H1 (cell line): ENCODE measurements around the gene TTL. TPM values are rescaled to one million over a fixed set of nuclear protein-coding genes. Genes with fewer than 3 reads are reported as not detected.
"Not testable (repeated sequence)": the region's sequence is repeated elsewhere in the genome, so short reads cannot be mapped to it uniquely, and the experiment has no call there.

Experiments
- CTCF ChIA-PET: fragments of 300-600 bp; sonication (Branson Sonifier 250); formaldehyde crosslinking; loops from one replicate; lab custom pipeline; 2021; ENCODE audit not compliant: partially characterized antibody; lab: Charles Lee
- POLR2A ChIA-PET: fragments of 300-600 bp; sonication (Branson Sonifier 250); formaldehyde crosslinking; loops from one replicate; lab custom pipeline; 2021; ENCODE audit warnings: inconsistent platforms; ENCODE audit not compliant: partially characterized antibody; lab: Charles Lee
- DNase-seq, 2 experiments: peaks; one replicate each; pipeline versions ENCODE4 v3.0.0 to v3.0.0-alpha.2; 2010 to 2022; ENCODE audit warnings: low spot score in 2 of 2, low read depth in 1 of 2, mixed read lengths in 1 of 2
- FAIRE-seq: peaks from 2 replicates; lab custom pipeline; 2011; peaks lifted over from hg19 to GRCh38; lab: Jason Lieb, UNC
- H2AFZ ChIP-seq: 2 replicates; pipeline ENCODE4 v1.8.1; 2012; ENCODE audit warnings: low read length, inconsistent platforms
- H2AK5ac ChIP-seq: 2 replicates; pipeline ENCODE4 v1.6.1; 2013; ENCODE audit warnings: low read depth, low read length
- H2BK120ac ChIP-seq: replicated peaks from 2 replicates; pipeline ENCODE3; 2013; ENCODE audit warnings: low read depth, low read length, inconsistent platforms
- H2BK12ac ChIP-seq: 2 replicates; pipeline ENCODE4 v1.6.1; 2013; ENCODE audit warnings: low read depth, low read length
- H2BK15ac ChIP-seq: 2 replicates; pipeline ENCODE4 v1.6.1; 2013; ENCODE audit warnings: low read length
- H2BK20ac ChIP-seq: 2 replicates; pipeline ENCODE4 v1.6.1; 2013; ENCODE audit warnings: low read length
- H2BK5ac ChIP-seq: 2 replicates; pipeline ENCODE4 v1.6.1; 2013; ENCODE audit warnings: low read depth, low read length
- H3K14ac ChIP-seq: 2 replicates; pipeline ENCODE4 v1.6.1; 2013; ENCODE audit warnings: inconsistent platforms; ENCODE audit not compliant: insufficient read length
- H3K18ac ChIP-seq: 2 replicates; pipeline ENCODE4 v1.6.1; 2013; ENCODE audit warnings: low read length; ENCODE audit errors: extremely low read depth
- H3K23ac ChIP-seq: 2 replicates; pipeline ENCODE4 v1.6.1; 2013; ENCODE audit warnings: inconsistent platforms; ENCODE audit not compliant: insufficient read length
- H3K23me2 ChIP-seq: 2 replicates; pipeline ENCODE4 v1.6.1; 2013; ENCODE audit warnings: low read depth, low read length
- H3K27ac ChIP-seq: 2 replicates; pipeline ENCODE4 v1.6.1; 2011; ENCODE audit warnings: low read depth, low read length, inconsistent platforms
- H3K27me3 ChIP-seq, 4 experiments: replicated peaks in 1 of 4; 1 replicate in 1 of 4; 2 replicates in 3 of 4; pipeline versions ENCODE4 v1.6.1 to v1.8.1; 2011 to 2013; ENCODE audit warnings: low read length in 3 of 4, mild to moderate bottlenecking in 3 of 4, inconsistent platforms in 2 of 4, mixed read lengths in 2 of 4, moderate library complexity in 1 of 4; ENCODE audit not compliant: control insufficient read depth in 3 of 4, insufficient read depth in 3 of 4; ENCODE audit errors: extremely low read depth in 1 of 4
- H3K36me3 ChIP-seq, 4 experiments: 2 replicates each; pipeline versions ENCODE4 v1.6.1 to v1.8.1; 2011 to 2013; ENCODE audit warnings: mild to moderate bottlenecking in 4 of 4, low read length in 3 of 4, moderate library complexity in 2 of 4, control low read depth in 1 of 4, inconsistent platforms in 1 of 4; ENCODE audit not compliant: insufficient read depth in 4 of 4, control insufficient read depth in 2 of 4
- H3K4ac ChIP-seq: replicated peaks from 2 replicates; pipeline ENCODE3; 2013; ENCODE audit warnings: low read length, low read depth, mixed read lengths, inconsistent platforms; ENCODE audit not compliant: insufficient read length
- H3K4me1 ChIP-seq, 4 experiments: replicated peaks in 1 of 4; 1 replicate in 1 of 4; 2 replicates in 3 of 4; pipeline versions ENCODE4 v1.6.1 to v1.8.1; 2011 to 2013; ENCODE audit warnings: low read length in 3 of 4, inconsistent platforms in 2 of 4, mixed read lengths in 1 of 4; ENCODE audit not compliant: insufficient read depth in 4 of 4, control insufficient read depth in 3 of 4
- H3K4me2 ChIP-seq, 2 experiments: 2 replicates each; pipeline versions ENCODE4 v1.6.1 to v1.8.1; 2011 to 2013; ENCODE audit warnings: low read depth in 2 of 2, low read length in 2 of 2, control low read depth in 1 of 2, inconsistent platforms in 1 of 2, mild to moderate bottlenecking in 1 of 2; ENCODE audit not compliant: insufficient read depth in 1 of 2
- H3K4me3 ChIP-seq, 4 experiments: fragments of 200-600, 300-600 bp in 1 of 4; sonication (generic), shearing (Covaris generic), sonication (Bioruptor Twin) in 1 of 4; 2 replicates each; pipeline versions ENCODE4 v1.5.1 to v1.8.1; 2011 to 2016; ENCODE audit warnings: low read length in 4 of 4, low read depth in 3 of 4, control low read depth in 2 of 4, inconsistent platforms in 2 of 4, mild to moderate bottlenecking in 2 of 4, mixed read lengths in 1 of 4, moderate library complexity in 1 of 4; ENCODE audit not compliant: insufficient read depth in 2 of 4; ENCODE audit errors: extremely low read depth in 1 of 4
- H3K56ac ChIP-seq: replicated peaks from 2 replicates; pipeline ENCODE3; 2013; ENCODE audit warnings: low read depth, mild to moderate bottlenecking, mixed read lengths, low read length, inconsistent platforms; ENCODE audit not compliant: insufficient read length
- H3K79me1 ChIP-seq: 2 replicates; pipeline ENCODE4 v1.6.1; 2013; ENCODE audit warnings: low read depth, low read length, control low read depth
- H3K79me2 ChIP-seq, 2 experiments: 2 replicates each; pipeline versions ENCODE4 v1.6.1 to v1.8.1; 2012 to 2013; ENCODE audit warnings: low read length in 2 of 2, mild to moderate bottlenecking in 2 of 2, inconsistent platforms in 1 of 2; ENCODE audit not compliant: insufficient read depth in 2 of 2, control insufficient read depth in 1 of 2
- H3K9ac ChIP-seq, 4 experiments: replicated peaks in 1 of 4; 1 replicate in 1 of 4; 2 replicates in 3 of 4; pipeline versions ENCODE4 v1.6.1 to v1.8.1; 2011 to 2013; ENCODE audit warnings: low read depth in 3 of 4, low read length in 3 of 4, control low read depth in 2 of 4, mild to moderate bottlenecking in 2 of 4, moderate library complexity in 2 of 4, inconsistent platforms in 1 of 4; ENCODE audit errors: extremely low read depth in 1 of 4
- H3K9me3 ChIP-seq, 2 experiments: 2 replicates each; pipeline versions ENCODE4 v1.6.1 to v1.8.1; 2012 to 2013; ENCODE audit warnings: mild to moderate bottlenecking in 2 of 2, moderate library complexity in 2 of 2, control low read depth in 1 of 2, inconsistent platforms in 1 of 2, low read depth in 1 of 2, low read length in 1 of 2, mixed read lengths in 1 of 2; ENCODE audit not compliant: insufficient read depth in 2 of 2
- H4K20me1 ChIP-seq, 2 experiments: replicated peaks in 1 of 2; 2 replicates each; pipeline versions ENCODE3 to v1.8.1; 2011 to 2013; ENCODE audit warnings: inconsistent platforms in 2 of 2, low read length in 2 of 2, mild to moderate bottlenecking in 1 of 2; ENCODE audit not compliant: insufficient read depth in 2 of 2, control insufficient read depth in 1 of 2
- H4K5ac ChIP-seq: 2 replicates; pipeline ENCODE4 v1.6.1; 2013; ENCODE audit warnings: low read length, low read depth, mixed read lengths, inconsistent platforms; ENCODE audit not compliant: insufficient read length
- H4K8ac ChIP-seq: 2 replicates; pipeline ENCODE4 v1.8.0; 2013; ENCODE audit warnings: mild to moderate bottlenecking, moderate library complexity, low read length, inconsistent platforms; ENCODE audit not compliant: insufficient read depth; ENCODE audit errors: extremely low read depth
- H4K91ac ChIP-seq: replicated peaks from 2 replicates; pipeline ENCODE3; 2013; ENCODE audit warnings: low read length, mixed read lengths, inconsistent platforms; ENCODE audit not compliant: insufficient read length
- CTCF ChIP-seq, 3 experiments: IDR thresholded peaks; 1 replicate in 2 of 3; 2 replicates in 1 of 3; pipeline versions ENCODE4 v1.5.1 to v1.6.1; 2011; ENCODE audit warnings: low read length in 3 of 3, mild to moderate bottlenecking in 3 of 3, inconsistent platforms in 2 of 3, low read depth in 1 of 3, moderate library complexity in 1 of 3; ENCODE audit not compliant: insufficient read depth in 1 of 3; ENCODE audit errors: control extremely low read depth in 1 of 3
- RAD21 ChIP-seq, 2 experiments: IDR thresholded peaks in 1 of 2; conservative IDR thresholded peaks in 1 of 2; 2 replicates each; pipeline ENCODE4 v1.6.1; 2011; ENCODE audit warnings: low read depth in 2 of 2, low read length in 2 of 2, improper control_type of control experiment in 1 of 2, inconsistent platforms in 1 of 2, mild to moderate bottlenecking in 1 of 2, moderate library complexity in 1 of 2
- WGBS, 2 experiments: shearing (Covaris generic) in 1 of 2; methylation state at CpG; one replicate each; pipeline versions ENCODE4 v1.1.6 to v1.1.7; 2013 to 2015; ENCODE audit warnings: low lambda C conversion rate in 2 of 2, mixed read lengths in 2 of 2, inconsistent platforms in 1 of 2, low coverage in 1 of 2, missing lambda C conversion rate in 1 of 2; ENCODE audit not compliant: insufficient replicate concordance in 2 of 2, insufficient coverage in 1 of 2, insufficient read length in 1 of 2; ENCODE audit errors: extremely low coverage in 1 of 2, missing lambda C conversion rate in 1 of 2; 5-methylcytosine and 5-hydroxymethylcytosine counted together
- polyA plus RNA-seq, 7 experiments: library from polyadenylated mRNA; depleted of rRNA in 3 of 7; stranded (reverse) in 5 of 7; unstranded in 2 of 7; fragments of >200 nt in 5 of 7; fragments of 200-250 nt in 2 of 7; gene quantifications; 1 replicate in 5 of 7; 2 replicates in 1 of 7; 4 replicates in 1 of 7; pipeline versions ENCODE4 v1.2.1 to v1.2.3, GENCODE V29; 2011 to 2013; ENCODE audit warnings: missing spikeins in 2 of 7, mixed read lengths in 2 of 7
- total RNA-seq: library from RNA; stranded (reverse); fragmentation: NEBNext Ultra II Directional; extraction: Animal tissue kit (Norgen Biotek cat#: 25700); gene quantifications from 2 replicates; pipeline ENCODE4 v1.2.1, GENCODE V29; 2021

The TTL gene
- total and polyA plus RNA-seq, 2 of the 8 experiments (the other 6 are each of a cell fraction or from before 2014, with no cell fraction given), result 17.5 to 57.1 TPM

GRCh38 chr2:112500850-112501484, 19.0 kb downstream of the TTL start:
- H4K5ac ChIP-seq, H3K79me2 ChIP-seq, H3K9ac ChIP-seq, H3K9me3 ChIP-seq, H3K14ac ChIP-seq, FAIRE-seq, H3K4me3 ChIP-seq, H2BK5ac ChIP-seq, H3K23ac ChIP-seq, H4K91ac ChIP-seq, H3K4me1 ChIP-seq, H3K27me3 ChIP-seq, H3K27ac ChIP-seq, H4K8ac ChIP-seq, H4K20me1 ChIP-seq, H2BK120ac ChIP-seq, H3K79me1 ChIP-seq, H3K23me2 ChIP-seq, H2BK12ac ChIP-seq, H2BK15ac ChIP-seq, H3K4me2 ChIP-seq, POLR2A ChIA-PET, H2BK20ac ChIP-seq, DNase-seq, H3K18ac ChIP-seq, H3K56ac ChIP-seq, H2AFZ ChIP-seq, H3K4ac ChIP-seq, H2AK5ac ChIP-seq: not testable (repeated sequence)
- 83% methylated on average over 7 of the region's 10 CpGs; no CpG with 5 or more reads in 1 of the 2 experiments for WGBS, 2 experiments
- peak in 1 of 3 experiments; percentile 10; a peak in 2 of 4 replicates for TF ChIP-seq CTCF (IDR thresholded peaks at IDR 0.05; ENCODE audit: control extremely low read depth in 1 of 3, insufficient read depth in 1 of 3, low read depth in 1 of 3, low read length in 3 of 3)
- TF ChIP-seq RAD21 (IDR thresholded peaks at IDR 0.05 in 1 of 2, conservative IDR thresholded peaks at IDR 0.05 in 1 of 2; ENCODE audit: low read depth in 2 of 2, low read length in 2 of 2), result peak; percentile 27 to 35; a peak in 3 of 4 replicates
- CTCF ChIA-PET, result interaction anchor here (1.1 to 1.9 kb wide), 2 partner anchors 9 to 240 kb away, joined by 3 to 6 read pairs; no protein-coding TSS in a partner anchor
- H3K36me3 ChIP-seq, result peaks cover 0 to 13% (median 8%) of the 10 kb centered on the region in 4 experiments; a peak in 5 of 8 replicates
